ENCODE measurements around the gene DYNC1I1. TPM values are rescaled to one million over a fixed set of nuclear protein-coding genes. Genes with fewer than 3 reads are reported as not detected.

The DYNC1I1 gene
- total RNA-seq, 1 experiment from 2014 or later, result 3.2 TPM

GRCh38 chr7:95867309-95867708, 95.0 kb downstream of the DYNC1I1 start:
- Histone ChIP-seq H3K27ac (ENCODE audit: insufficient read length, low read depth, low read length) (no peak overlapping the region), H4K5ac (ENCODE audit: insufficient read length, low read depth, low read length) (no peak overlapping the region), H3K27me3 (ENCODE audit: insufficient read depth, low read length) (no peaks in the 10 kb centered on the region), H2BK120ac (ENCODE audit: low read depth, low read length, poor library complexity, severe bottlenecking) (no peak overlapping the region), H2BK5ac (ENCODE audit: insufficient read length, low read length) (no peak overlapping the region), H3K56ac (ENCODE audit: insufficient read length, low read depth, low read length) (no peak overlapping the region), H3K79me1 (ENCODE audit: insufficient read depth, low read depth, low read length, poor library complexity, severe bottlenecking) (no peaks in the 10 kb centered on the region), H3K4ac (ENCODE audit: low read depth, low read length) (no peak overlapping the region), H3K4me1 (ENCODE audit: insufficient read depth, low read length) (no peaks in the 10 kb centered on the region; the same call in 1 of the 2 replicates), H4K20me1 (ENCODE audit: control insufficient read depth, insufficient read depth, insufficient read length) (no peaks in the 10 kb centered on the region), H3K9ac (ENCODE audit: extremely low read depth, insufficient read length, low read length) (no peak overlapping the region), H3K4me2 (ENCODE audit: insufficient read depth, insufficient read length, low read length) (no peak overlapping the region), H3K23me2 (ENCODE audit: insufficient read length, low read depth, low read length, poor library complexity, severe bottlenecking) (no peaks in the 10 kb centered on the region), H4K91ac (ENCODE audit: insufficient read length, low read depth, low read length) (no peak overlapping the region), H2AK5ac (ENCODE audit: insufficient read length, low read length) (no peak overlapping the region), H3K79me2 (ENCODE audit: insufficient read depth, low read length) (no peaks in the 10 kb centered on the region), H2BK12ac (ENCODE audit: insufficient read length, low read depth, low read length) (no peak overlapping the region), H4K8ac (replicated peaks; ENCODE audit: insufficient read length, low read depth, low read length) (no peak overlapping the region), H3K14ac (ENCODE audit: insufficient read depth, low read length) (no peak overlapping the region), H3K9me3 (ENCODE audit: control insufficient read depth, low read depth, low read length) (no peaks in the 10 kb centered on the region), H3K23ac (ENCODE audit: insufficient read length, low read depth, low read length) (no peak overlapping the region), H3K18ac (ENCODE audit: insufficient read length, low read depth, low read length) (no peak overlapping the region), H2BK20ac (ENCODE audit: low read depth, low read length, poor library complexity, severe bottlenecking) (no peak overlapping the region), H2AFZ (ENCODE audit: low read length) (no peak overlapping the region), H2BK15ac (ENCODE audit: low read depth, low read length) (no peak overlapping the region), H3T11ph (ENCODE audit: low read length) (no peak overlapping the region)
- no peak for TF ChIP-seq CTCF (conservative IDR thresholded peaks at IDR 0.05)
- no CpG with 5 or more reads among the region's 3 CpGs for WGBS (ENCODE audit: extremely low coverage, insufficient read length, low lambda C conversion rate)
- peak; percentile 67 for DNase-seq
- Mint-ChIP-seq H3K4me3 (no peak overlapping the region), H3K27ac (peak overlapping the region in 1 of 3 experiments; percentile 57; a peak in 1 of 7 replicates), H3K4me1 (peaks cover 4 to 9% of the 10 kb centered on the region in 2 experiments; a peak in 1 of 4 replicates), H3K9me3 (no peaks in the 10 kb centered on the region), H3K36me3 (ENCODE audit: insufficient read depth in 1 of 3, low read depth in 3 of 3) (no peaks in the 10 kb centered on the region), H3K27me3 (ENCODE audit: low read depth) (no peaks in the 10 kb centered on the region)
